Measurements from ENCODE around the gene CAP2.

CAP2 gene

GRCh38 chr6:17392978-17393891, at the start of gene CAP2:
TSS of gene CAP2 (plus strand) at chr6:17393595. CDS start at chr6:17421556, 27,961 bp downstream.
- DNase-seq: peak in 54 of 56 donors; percentile 2 to 91 (median 62)

GRCh38 chr6:17347012-17347411, 46.4 kb upstream of the CAP2 start:
- no peak for DNase-seq

GRCh38 chr6:17349427-17349826, 44.0 kb upstream of the CAP2 start:
- no peak for DNase-seq

- DNase-seq: no peak
These were observed 41.1 kb upstream of the CAP2 start for GRCh38 chr6:17352302-17352701.

- peak in 7 of 56 donors; percentile 0 to 39 (median 4) for DNase-seq
These were observed 39.8 kb upstream of the CAP2 start for GRCh38 chr6:17353440-17354175.

- DNase-seq: no peak
These were observed 38.5 kb upstream of the CAP2 start for GRCh38 chr6:17354700-17355403.

- no peak for DNase-seq
These were observed 38.0 kb upstream of the CAP2 start for GRCh38 chr6:17355404-17355774.

- DNase-seq: no peak
These were observed 34.9 kb upstream of the CAP2 start for GRCh38 chr6:17358515-17358914.

- no peak for DNase-seq
These were observed 32.8 kb upstream of the CAP2 start for GRCh38 chr6:17360564-17360963.

- DNase-seq: no peak
These were observed 32.4 kb upstream of the CAP2 start for GRCh38 chr6:17361013-17361412.

GRCh38 chr6:17365961-17366360, 27.4 kb upstream of the CAP2 start:
- no peak for DNase-seq

- DNase-seq: no peak
These were observed 25.5 kb upstream of the CAP2 start for GRCh38 chr6:17367868-17368267.

- DNase-seq: peak in 3 of 56 donors; percentile 7 to 10 (median 9)
These were observed 11.8 kb upstream of the CAP2 start for GRCh38 chr6:17381424-17382147.

GRCh38 chr6:17385660-17386059, 7.7 kb upstream of the CAP2 start:
- no peak for DNase-seq

- DNase-seq: no peak
These were observed 5.0 kb upstream of the CAP2 start for GRCh38 chr6:17388365-17388764.

- DNase-seq: no peak
These were observed 4.0 kb upstream of the CAP2 start for GRCh38 chr6:17389274-17389847.

- DNase-seq: no peak
These were observed 3.1 kb upstream of the CAP2 start for GRCh38 chr6:17390276-17390675.

GRCh38 chr6:17391976-17392375, 1.4 kb upstream of the CAP2 start:
- DNase-seq: no peak

GRCh38 chr6:17393892-17394631, 667 bp downstream of the CAP2 start:
- peak in 26 of 56 donors; percentile 0 to 60 (median 20) for DNase-seq

- DNase-seq: no peak
These were observed 1.7 kb downstream of the CAP2 start for GRCh38 chr6:17395112-17395511.

Data from nucleus accumbens (tissue), 56 donors.